Measurements from ENCODE around the gene GPR26.

The GPR26 gene

DNA sequence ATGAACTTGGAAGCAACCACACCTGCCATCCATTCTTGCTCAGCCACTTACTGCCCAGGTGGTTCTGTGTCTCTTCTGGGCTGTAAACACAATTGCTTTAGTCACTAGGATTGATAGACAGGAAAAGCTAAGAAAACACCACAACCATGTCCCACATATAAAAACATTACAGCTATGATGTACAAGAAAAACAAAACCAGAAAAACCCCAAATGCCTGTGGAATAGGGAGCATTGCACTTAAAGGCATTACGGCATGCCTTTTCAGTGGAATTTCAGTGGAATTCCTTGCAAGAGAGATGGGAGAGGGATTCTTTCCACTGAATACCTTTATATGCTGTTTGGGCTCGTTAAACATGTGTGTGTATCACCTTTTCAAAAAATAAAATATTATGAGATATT is 44.2 kb upstream of the GPR26 start:
- in situ Hi-C loops (cut with HindIII; ENCODE audit: low pct_ligation_motif_present, low sequenced_read_pairs): no loop called here
- no peaks in the 10 kb centered on the region for H3K36me3 ChIP-seq (replicated peaks)
- H3K27me3 ChIP-seq (replicated peaks): no peaks in the 10 kb centered on the region
- TF ChIP-seq, protein P1, sequence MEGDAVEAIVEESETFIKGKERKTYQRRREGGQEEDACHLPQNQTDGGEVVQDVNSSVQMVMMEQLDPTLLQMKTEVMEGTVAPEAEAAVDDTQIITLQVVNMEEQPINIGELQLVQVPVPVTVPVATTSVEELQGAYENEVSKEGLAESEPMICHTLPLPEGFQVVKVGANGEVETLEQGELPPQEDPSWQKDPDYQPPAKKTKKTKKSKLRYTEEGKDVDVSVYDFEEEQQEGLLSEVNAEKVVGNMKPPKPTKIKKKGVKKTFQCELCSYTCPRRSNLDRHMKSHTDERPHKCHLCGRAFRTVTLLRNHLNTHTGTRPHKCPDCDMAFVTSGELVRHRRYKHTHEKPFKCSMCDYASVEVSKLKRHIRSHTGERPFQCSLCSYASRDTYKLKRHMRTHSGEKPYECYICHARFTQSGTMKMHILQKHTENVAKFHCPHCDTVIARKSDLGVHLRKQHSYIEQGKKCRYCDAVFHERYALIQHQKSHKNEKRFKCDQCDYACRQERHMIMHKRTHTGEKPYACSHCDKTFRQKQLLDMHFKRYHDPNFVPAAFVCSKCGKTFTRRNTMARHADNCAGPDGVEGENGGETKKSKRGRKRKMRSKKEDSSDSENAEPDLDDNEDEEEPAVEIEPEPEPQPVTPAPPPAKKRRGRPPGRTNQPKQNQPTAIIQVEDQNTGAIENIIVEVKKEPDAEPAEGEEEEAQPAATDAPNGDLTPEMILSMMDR (IDR thresholded peaks at IDR 0.05; ENCODE audit: low read depth, low read length, missing control alignments): no peak
- no peak overlapping the region for H3K4me3 ChIP-seq (ENCODE audit: low read depth, low read length)
- no peak overlapping the region for H3K27ac ChIP-seq
- no peak for DNase-seq

DNA sequence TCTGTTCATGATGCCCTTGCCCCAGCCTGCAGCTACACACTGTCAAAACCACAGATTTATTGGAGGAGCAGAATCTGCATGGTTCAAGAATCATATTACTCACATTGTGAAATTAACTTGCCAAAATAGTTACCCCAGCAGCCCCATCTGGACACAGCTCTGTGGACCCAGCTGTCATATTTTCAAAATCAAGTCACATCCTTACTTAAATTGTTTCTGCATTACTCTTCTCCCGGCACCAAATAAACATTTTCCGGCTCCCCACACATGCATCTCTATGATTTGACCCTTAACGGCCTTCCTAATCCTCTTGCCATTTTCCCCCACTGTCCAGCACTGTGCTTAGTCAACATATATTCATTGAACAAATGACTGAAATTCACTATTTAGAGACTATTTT is 43.8 kb upstream of the GPR26 start:
- no peak overlapping the region for H3K4me3 ChIP-seq (ENCODE audit: low read depth, low read length)
- DNase-seq: no peak
- no peaks in the 10 kb centered on the region for H3K27me3 ChIP-seq (replicated peaks)
- TF ChIP-seq, protein P1 (IDR thresholded peaks at IDR 0.05; ENCODE audit: low read depth, low read length, missing control alignments): no peak
- in situ Hi-C loops (cut with HindIII; ENCODE audit: low pct_ligation_motif_present, low sequenced_read_pairs): no loop called here
- no peaks in the 10 kb centered on the region for H3K36me3 ChIP-seq (replicated peaks)
- no peak overlapping the region for H3K27ac ChIP-seq

DNA sequence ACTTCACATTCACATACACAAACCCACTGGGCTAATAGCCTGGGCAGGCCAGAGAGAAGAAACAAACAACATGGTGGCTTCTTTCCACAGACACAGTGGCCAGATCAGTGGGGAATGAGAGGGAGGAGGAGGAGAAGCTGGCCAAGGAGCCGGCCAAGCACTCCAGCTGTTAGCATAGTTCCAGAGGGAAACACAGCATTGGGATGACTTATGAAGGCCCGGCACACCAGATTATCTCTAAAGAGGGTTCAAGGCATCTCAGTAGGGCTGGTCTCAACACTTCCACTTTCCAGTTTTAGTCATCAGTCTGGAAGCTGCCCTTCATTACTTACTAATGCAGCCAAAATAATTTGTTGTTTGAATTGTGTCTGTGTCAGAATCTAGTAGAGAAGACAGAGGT is 42.1 kb upstream of the GPR26 start:
- in situ Hi-C loops (cut with HindIII; ENCODE audit: low pct_ligation_motif_present, low sequenced_read_pairs): no loop called here
- TF ChIP-seq, protein P1 (IDR thresholded peaks at IDR 0.05; ENCODE audit: low read depth, low read length, missing control alignments): no peak
- DNase-seq: no peak
- Histone ChIP-seq H3K4me3 (ENCODE audit: low read depth, low read length) (no peak overlapping the region), H3K36me3 (replicated peaks) (no peaks in the 10 kb centered on the region), H3K27ac (no peak overlapping the region), H3K27me3 (replicated peaks) (no peaks in the 10 kb centered on the region)

DNA sequence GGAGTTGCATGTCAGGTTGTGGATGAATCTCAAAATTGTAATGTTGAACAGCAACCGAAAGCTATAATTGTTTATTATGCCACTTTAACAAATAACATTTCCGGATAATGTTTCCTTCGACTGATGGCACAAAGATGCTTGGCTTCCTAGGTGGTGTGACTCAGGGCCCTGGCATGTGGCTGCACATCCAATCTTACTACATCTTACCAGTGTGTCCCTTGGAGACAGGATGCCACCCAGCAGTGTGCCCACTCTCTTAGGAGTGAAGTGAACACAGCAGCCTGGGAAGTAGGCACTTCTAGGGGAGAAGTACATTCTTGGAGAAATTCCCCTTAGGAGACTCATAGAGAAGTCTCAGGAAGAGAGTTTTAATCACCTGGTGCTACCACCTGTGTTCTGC is 33.0 kb upstream of the GPR26 start:
- Histone ChIP-seq H3K27ac (no peak overlapping the region), H3K4me3 (ENCODE audit: low read depth, low read length) (no peak overlapping the region), H3K27me3 (replicated peaks) (no peaks in the 10 kb centered on the region), H3K36me3 (replicated peaks) (no peaks in the 10 kb centered on the region)
- in situ Hi-C loops (cut with HindIII; ENCODE audit: low pct_ligation_motif_present, low sequenced_read_pairs): no loop called here
- TF ChIP-seq, protein P1 (IDR thresholded peaks at IDR 0.05; ENCODE audit: low read depth, low read length, missing control alignments): no peak
- DNase-seq: no peak

DNA sequence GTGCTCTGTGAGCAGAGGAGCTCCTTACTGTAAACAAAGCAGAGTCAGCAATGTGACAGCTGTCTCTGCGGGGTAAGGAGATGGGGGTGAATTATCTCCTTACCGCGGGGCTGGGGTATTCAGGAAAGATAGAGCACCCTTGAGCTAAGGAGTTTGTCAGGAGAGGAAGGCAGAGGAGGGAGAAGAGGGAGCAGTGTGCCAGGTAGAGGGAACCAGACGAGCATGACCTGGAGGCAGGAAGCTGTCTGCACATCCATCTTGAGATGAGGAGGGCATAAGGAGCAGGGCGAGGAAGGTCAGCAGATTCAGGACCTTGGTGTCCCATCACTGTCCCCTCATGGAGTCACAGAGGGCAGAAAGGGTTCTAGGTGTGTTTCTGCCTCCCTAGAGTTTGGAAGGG is 32.5 kb upstream of the GPR26 start:
- in situ Hi-C loops (cut with HindIII; ENCODE audit: low pct_ligation_motif_present, low sequenced_read_pairs): no loop called here
- Histone ChIP-seq H3K27me3 (replicated peaks) (no peaks in the 10 kb centered on the region), H3K27ac (no peak overlapping the region), H3K4me3 (ENCODE audit: low read depth, low read length) (no peak overlapping the region), H3K36me3 (replicated peaks) (no peaks in the 10 kb centered on the region)
- no peak for DNase-seq
- TF ChIP-seq, protein P1 (IDR thresholded peaks at IDR 0.05; ENCODE audit: low read depth, low read length, missing control alignments): no peak

DNA sequence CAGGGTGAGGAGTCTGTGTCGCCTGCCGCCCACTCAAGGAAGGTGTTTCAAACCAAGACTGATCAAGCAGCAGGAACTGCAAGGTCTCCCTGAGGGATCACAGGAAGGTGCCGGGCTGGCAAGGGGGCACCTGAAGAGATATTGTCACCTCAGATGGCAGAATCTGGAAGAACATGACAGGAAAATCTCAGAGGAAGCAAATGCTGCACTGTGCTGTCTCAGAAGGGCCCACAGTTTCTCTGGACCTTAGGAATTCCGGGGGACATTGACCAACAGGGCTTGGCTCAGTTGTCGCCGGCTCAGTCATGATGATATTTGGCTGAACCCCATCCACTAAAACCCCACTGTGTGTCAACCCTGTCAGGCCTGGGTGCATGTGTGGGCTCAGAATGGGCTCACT is 31.9 kb upstream of the GPR26 start:
- no peak overlapping the region for H3K27ac ChIP-seq
- TF ChIP-seq, protein P1 (IDR thresholded peaks at IDR 0.05; ENCODE audit: low read depth, low read length, missing control alignments): no peak
- no peaks in the 10 kb centered on the region for H3K36me3 ChIP-seq (replicated peaks)
- no peak overlapping the region for H3K4me3 ChIP-seq (ENCODE audit: low read depth, low read length)
- H3K27me3 ChIP-seq (replicated peaks): no peaks in the 10 kb centered on the region
- in situ Hi-C loops (cut with HindIII; ENCODE audit: low pct_ligation_motif_present, low sequenced_read_pairs): no loop called here
- no peak for DNase-seq

Data from brain microvascular endothelial cell (primary cell).